HepG2 (cell line): ENCODE data around the gene HYAL1. TPM values are rescaled to one million over a fixed set of nuclear protein-coding genes. Genes with fewer than 3 reads are reported as not detected.

Experiments
- ARNT ChIP-seq: fragments of 450-650 bp; IDR thresholded peaks from 2 replicates; pipeline ENCODE4 v1.6.1; 2017
- BCL6 ChIP-seq: IDR thresholded peaks from 2 replicates; pipeline ENCODE4 v1.6.1; 2016; ENCODE audit warnings: missing genetic modification reagents, missing compliant biosample characterization
- CENPT ChIP-seq: sonication (generic); formaldehyde crosslinking; IDR thresholded peaks from 2 replicates; pipeline ENCODE4 v1.8.0; 2022; ENCODE audit warnings: low read depth, mild to moderate bottlenecking, moderate library complexity, missing genetic modification reagents
- HNRNPK ChIP-seq: fragments of 200-400 bp; formaldehyde crosslinking; IDR thresholded peaks from 2 replicates; pipeline ENCODE4 v1.6.1; 2018; ENCODE audit warnings: low read length, low read depth, moderate library complexity, mild to moderate bottlenecking; ENCODE audit not compliant: poor library complexity, severe bottlenecking
- HNRNPL ChIP-seq: fragments of 200-400 bp; formaldehyde crosslinking; IDR thresholded peaks from 2 replicates; pipeline ENCODE4 v1.6.1; 2017; ENCODE audit warnings: mild to moderate bottlenecking, low read depth, low read length
- MTA3 ChIP-seq: sonication (generic); formaldehyde crosslinking; IDR thresholded peaks from 2 replicates; pipeline ENCODE4 v1.4.0; 2020; ENCODE audit warnings: missing genetic modification reagents
- NFE2L1 ChIP-seq: sonication (generic); formaldehyde crosslinking; IDR thresholded peaks from 2 replicates; pipeline ENCODE4 v1.4.0; 2020; ENCODE audit warnings: missing genetic modification reagents, mild to moderate bottlenecking, borderline replicate concordance
- PAF1 ChIP-seq: IDR thresholded peaks from 2 replicates; pipeline ENCODE4 v1.6.1; 2016; ENCODE audit warnings: missing genetic modification reagents, missing compliant biosample characterization
- PAWR ChIP-seq: sonication (generic); formaldehyde crosslinking; IDR thresholded peaks from 2 replicates; pipeline ENCODE4 v1.4.0; 2020; ENCODE audit warnings: missing genetic modification reagents, mild to moderate bottlenecking, borderline replicate concordance
- STAT5B ChIP-seq: sonication (generic); formaldehyde crosslinking; IDR thresholded peaks from 2 replicates; pipeline ENCODE4 v1.4.0; 2020; ENCODE audit warnings: missing genetic modification reagents
- TEAD2 ChIP-seq: sonication (generic); formaldehyde crosslinking; IDR thresholded peaks from 2 replicates; pipeline ENCODE4 v1.9.0; 2021; ENCODE audit warnings: missing genetic modification reagents
- TMF1 ChIP-seq: sonication (generic); formaldehyde crosslinking; IDR thresholded peaks from 2 replicates; pipeline ENCODE4 v1.8.1; 2022; ENCODE audit warnings: low read depth, missing genetic modification reagents
- ZNF253 ChIP-seq: sonication (generic); formaldehyde crosslinking; IDR thresholded peaks from 2 replicates; pipeline ENCODE4 v1.8.0; 2022; ENCODE audit warnings: mild to moderate bottlenecking, missing genetic modification reagents, borderline replicate concordance
- ZNF282 ChIP-seq: fragments of 450-650 bp; IDR thresholded peaks from 2 replicates; pipeline ENCODE4 v1.6.1; 2018; ENCODE audit not compliant: partially characterized antibody
- ZNF574 ChIP-seq: sonication (generic); formaldehyde crosslinking; IDR thresholded peaks from 2 replicates; pipeline ENCODE4 v1.4.0; 2020; ENCODE audit warnings: missing genetic modification reagents
- ZNF619 ChIP-seq: sonication (generic); formaldehyde crosslinking; IDR thresholded peaks from 2 replicates; pipeline ENCODE4 v1.4.0; 2020; ENCODE audit warnings: mild to moderate bottlenecking, missing genetic modification reagents
- ZNF678 ChIP-seq: sonication (generic); formaldehyde crosslinking; IDR thresholded peaks from 2 replicates; pipeline ENCODE4 v1.4.0; 2020; ENCODE audit warnings: mild to moderate bottlenecking, missing genetic modification reagents
- ZNF720 ChIP-seq: sonication (generic); formaldehyde crosslinking; IDR thresholded peaks from 2 replicates; pipeline ENCODE4 v1.4.0; 2020; ENCODE audit warnings: missing genetic modification reagents
- ZSCAN21 ChIP-seq: sonication (generic); formaldehyde crosslinking; IDR thresholded peaks from 2 replicates; pipeline ENCODE4 v1.8.0; 2022; ENCODE audit warnings: mild to moderate bottlenecking, missing genetic modification reagents, moderate library complexity, borderline replicate concordance
- polyA plus RNA-seq, 8 experiments: library from polyadenylated mRNA; depleted of rRNA in 3 of 8; stranded (reverse) in 7 of 8; unstranded in 1 of 8; fragments of >200 nt; fragmentation: Illumina TruSeq in 4 of 8; extraction: Trizol in 4 of 8; gene quantifications; 2 replicates each; pipeline versions ENCODE4 v1.2.1 to v1.2.3, GENCODE V29; 2011 to 2016; ENCODE audit warnings: low read depth in 4 of 8, missing spikeins in 1 of 8, mixed read lengths in 1 of 8; ENCODE audit not compliant: insufficient read depth in 1 of 8
- total RNA-seq, 5 experiments: library from RNA; depleted of rRNA; stranded (reverse); fragments of >200 nt; fragmentation: Illumina TruSeq; extraction: Trizol; gene quantifications; 2 replicates each; pipeline ENCODE4 v1.2.3, GENCODE V29; 2016; ENCODE audit warnings: low read depth in 1 of 5
- TF ChIP-seq, protein P1 (sequence below): sonication (generic); formaldehyde crosslinking; IDR thresholded peaks from 2 replicates; pipeline ENCODE4 v1.8.1; 2023; ENCODE audit warnings: mild to moderate bottlenecking, inconsistent platforms, moderate library complexity, missing genetic modification reagents, borderline replicate concordance
- TF ChIP-seq, protein P2 (sequence below): sonication (generic); formaldehyde crosslinking; IDR thresholded peaks from 2 replicates; pipeline ENCODE4 v1.4.0; 2020; ENCODE audit warnings: mild to moderate bottlenecking, missing genetic modification reagents, borderline replicate concordance

Gene HYAL1
- total and polyA plus RNA-seq, 2 of the 13 experiments (the other 11 are each of a cell fraction or from before 2014, with no cell fraction given): 76.5 to 193 TPM

DNA sequence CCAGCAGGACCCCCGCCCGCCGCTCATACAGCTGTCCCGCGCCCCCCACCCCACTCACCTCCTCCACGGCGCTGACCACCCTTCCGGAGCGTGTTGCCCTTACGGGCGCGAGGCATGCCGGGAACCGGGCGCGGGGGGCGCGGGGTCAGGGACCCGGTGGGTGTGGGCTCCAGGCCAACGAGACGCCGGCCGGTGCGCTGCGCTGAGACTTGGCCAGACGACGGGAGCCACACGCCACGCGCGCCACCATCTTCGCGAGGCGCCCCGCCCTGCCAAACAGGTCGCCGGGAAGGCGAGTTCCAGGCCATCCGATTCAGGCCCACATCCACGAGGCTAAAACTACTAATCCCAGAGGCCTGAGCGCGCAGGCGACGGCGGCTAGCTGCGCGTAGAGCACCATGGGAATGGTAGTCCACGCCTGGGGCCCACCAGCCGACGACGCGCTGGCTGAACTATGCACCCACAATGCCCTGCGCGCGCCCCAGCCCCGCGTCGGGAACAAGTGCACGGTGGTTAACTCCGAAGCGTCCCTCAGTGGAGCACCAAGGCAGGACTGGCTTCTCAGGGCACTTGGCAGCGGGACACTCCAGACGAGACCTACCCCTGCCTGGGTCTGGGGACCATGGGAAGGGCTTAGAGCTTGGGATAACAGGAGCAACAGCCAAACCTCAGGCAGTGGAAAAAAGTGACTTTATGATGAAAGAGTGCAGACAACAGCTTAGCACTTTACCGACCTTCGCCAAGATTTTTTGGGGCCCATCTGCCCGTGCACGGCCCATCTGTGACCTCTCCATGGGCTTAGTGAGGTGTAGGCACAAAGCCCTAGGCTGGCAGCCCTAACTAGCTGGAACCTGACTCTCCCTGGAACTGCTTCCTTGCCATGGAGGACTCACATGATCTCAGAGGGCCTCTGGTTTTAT is 11.0 kb downstream of the HYAL1 start, which contains the start of gene IFRD2 (continued):
- peak; percentile 96 for TF ChIP-seq ZNF574 (CRISPR knock-in tag)
- 0 out of 2 replicates have a peak, but pooled peaks have one; percentile 38 for TF ChIP-seq ZNF678 (CRISPR knock-in tag)
- TF ChIP-seq TMF1 (CRISPR knock-in tag): no peak
- TF ChIP-seq HNRNPK: peak; percentile 48
- no peak for TF ChIP-seq ZNF253
- TF ChIP-seq CENPT (CRISPR knock-in tag): no peak
- TF ChIP-seq, protein P1, sequence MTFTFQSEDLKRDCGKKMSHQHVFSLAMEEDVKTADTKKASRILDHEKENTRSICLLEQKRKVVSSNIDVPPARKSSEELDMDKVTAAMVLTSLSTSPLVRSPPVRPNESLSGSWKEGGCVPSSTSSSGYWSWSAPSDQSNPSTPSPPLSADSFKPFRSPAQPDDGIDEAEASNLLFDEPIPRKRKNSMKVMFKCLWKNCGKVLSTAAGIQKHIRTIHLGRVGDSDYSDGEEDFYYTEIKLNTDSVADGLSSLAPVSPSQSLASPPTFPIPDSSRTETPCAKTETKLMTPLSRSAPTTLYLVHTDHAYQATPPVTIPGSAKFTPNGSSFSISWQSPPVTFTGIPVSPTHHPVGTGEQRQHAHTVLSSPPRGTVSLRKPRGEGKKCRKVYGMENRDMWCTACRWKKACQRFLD (CRISPR knock-in tag): peak; percentile 16; the same call in 1 of the 2 replicates
- TF ChIP-seq, protein P2, sequence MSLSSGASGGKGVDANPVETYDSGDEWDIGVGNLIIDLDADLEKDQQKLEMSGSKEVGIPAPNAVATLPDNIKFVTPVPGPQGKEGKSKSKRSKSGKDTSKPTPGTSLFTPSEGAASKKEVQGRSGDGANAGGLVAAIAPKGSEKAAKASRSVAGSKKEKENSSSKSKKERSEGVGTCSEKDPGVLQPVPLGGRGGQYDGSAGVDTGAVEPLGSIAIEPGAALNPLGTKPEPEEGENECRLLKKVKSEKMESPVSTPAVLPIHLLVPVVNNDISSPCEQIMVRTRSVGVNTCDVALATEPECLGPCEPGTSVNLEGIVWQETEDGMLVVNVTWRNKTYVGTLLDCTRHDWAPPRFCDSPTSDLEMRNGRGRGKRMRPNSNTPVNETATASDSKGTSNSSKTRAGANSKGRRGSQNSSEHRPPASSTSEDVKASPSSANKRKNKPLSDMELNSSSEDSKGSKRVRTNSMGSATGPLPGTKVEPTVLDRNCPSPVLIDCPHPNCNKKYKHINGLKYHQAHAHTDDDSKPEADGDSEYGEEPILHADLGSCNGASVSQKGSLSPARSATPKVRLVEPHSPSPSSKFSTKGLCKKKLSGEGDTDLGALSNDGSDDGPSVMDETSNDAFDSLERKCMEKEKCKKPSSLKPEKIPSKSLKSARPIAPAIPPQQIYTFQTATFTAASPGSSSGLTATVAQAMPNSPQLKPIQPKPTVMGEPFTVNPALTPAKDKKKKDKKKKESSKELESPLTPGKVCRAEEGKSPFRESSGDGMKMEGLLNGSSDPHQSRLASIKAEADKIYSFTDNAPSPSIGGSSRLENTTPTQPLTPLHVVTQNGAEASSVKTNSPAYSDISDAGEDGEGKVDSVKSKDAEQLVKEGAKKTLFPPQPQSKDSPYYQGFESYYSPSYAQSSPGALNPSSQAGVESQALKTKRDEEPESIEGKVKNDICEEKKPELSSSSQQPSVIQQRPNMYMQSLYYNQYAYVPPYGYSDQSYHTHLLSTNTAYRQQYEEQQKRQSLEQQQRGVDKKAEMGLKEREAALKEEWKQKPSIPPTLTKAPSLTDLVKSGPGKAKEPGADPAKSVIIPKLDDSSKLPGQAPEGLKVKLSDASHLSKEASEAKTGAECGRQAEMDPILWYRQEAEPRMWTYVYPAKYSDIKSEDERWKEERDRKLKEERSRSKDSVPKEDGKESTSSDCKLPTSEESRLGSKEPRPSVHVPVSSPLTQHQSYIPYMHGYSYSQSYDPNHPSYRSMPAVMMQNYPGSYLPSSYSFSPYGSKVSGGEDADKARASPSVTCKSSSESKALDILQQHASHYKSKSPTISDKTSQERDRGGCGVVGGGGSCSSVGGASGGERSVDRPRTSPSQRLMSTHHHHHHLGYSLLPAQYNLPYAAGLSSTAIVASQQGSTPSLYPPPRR (CRISPR knock-in tag): no peak
- no peak for TF ChIP-seq ZNF720 (CRISPR knock-in tag)
- TF ChIP-seq ZNF282: no peak
- TF ChIP-seq HNRNPL: no peak; the same call in 1 of the 2 replicates
- TF ChIP-seq STAT5B (CRISPR knock-in tag): no peak
- no peak for TF ChIP-seq NFE2L1 (CRISPR knock-in tag)
- no peak for TF ChIP-seq MTA3 (CRISPR knock-in tag)
- 0 out of 2 replicates have a peak, but pooled peaks have one; percentile 2 for TF ChIP-seq ZSCAN21 (CRISPR knock-in tag)
- no peak for TF ChIP-seq TEAD2 (CRISPR knock-in tag)
- no peak for TF ChIP-seq ZNF619 (CRISPR knock-in tag)
- TF ChIP-seq PAWR (CRISPR knock-in tag): no peak
- TF ChIP-seq PAF1 (CRISPR knock-in tag): no peak
- no peak for TF ChIP-seq ARNT
- 0 out of 2 replicates have a peak, but pooled peaks have one; percentile 9 for TF ChIP-seq BCL6
